PFSK-1 (cell line): ENCODE measurements around the gene SCN10A.

Experiments
- FOXP2 ChIP-seq: optimal IDR thresholded peaks from 2 replicates; pipeline ENCODE3; 2011; ENCODE audit warnings: borderline replicate concordance, control low read depth, inconsistent platforms; ENCODE audit not compliant: insufficient read depth; ENCODE audit errors: extremely low read length, extremely low read depth
- POLR2AphosphoS5 ChIP-seq: IDR thresholded peaks from 2 replicates; pipeline ENCODE4 v1.6.1; 2012; ENCODE audit warnings: low read depth, mild to moderate bottlenecking, control low read depth, low read length, moderate library complexity
- SIN3A ChIP-seq: IDR thresholded peaks from 2 replicates; pipeline ENCODE4 v1.6.1; 2012; ENCODE audit warnings: mild to moderate bottlenecking, low read length, moderate library complexity, borderline replicate concordance; ENCODE audit not compliant: insufficient read depth
- TAF1 ChIP-seq: IDR thresholded peaks from 2 replicates; pipeline ENCODE4 v1.6.1; 2012; ENCODE audit warnings: low read length, control low read depth, borderline replicate concordance; ENCODE audit not compliant: insufficient read depth
- TF ChIP-seq, protein P1 (sequence below), 2 experiments: IDR thresholded peaks; 2 replicates each; pipeline versions ENCODE4 v1.6.1 to v1.8.0; 2011 to 2012; ENCODE audit warnings: low read depth in 2 of 2, low read length in 2 of 2, control low read depth in 1 of 2, inconsistent platforms in 1 of 2, mild to moderate bottlenecking in 1 of 2, moderate library complexity in 1 of 2; ENCODE audit not compliant: insufficient read depth in 1 of 2

Gene SCN10A

GRCh38 chr3:38837358-38837757 lies 21.3 kb upstream of the SCN10A start:
- TF ChIP-seq TAF1 (no peak), FOXP2 (no peak), SIN3A (no peak), POLR2AphosphoS5 (no peak)
- TF ChIP-seq, protein P1, sequence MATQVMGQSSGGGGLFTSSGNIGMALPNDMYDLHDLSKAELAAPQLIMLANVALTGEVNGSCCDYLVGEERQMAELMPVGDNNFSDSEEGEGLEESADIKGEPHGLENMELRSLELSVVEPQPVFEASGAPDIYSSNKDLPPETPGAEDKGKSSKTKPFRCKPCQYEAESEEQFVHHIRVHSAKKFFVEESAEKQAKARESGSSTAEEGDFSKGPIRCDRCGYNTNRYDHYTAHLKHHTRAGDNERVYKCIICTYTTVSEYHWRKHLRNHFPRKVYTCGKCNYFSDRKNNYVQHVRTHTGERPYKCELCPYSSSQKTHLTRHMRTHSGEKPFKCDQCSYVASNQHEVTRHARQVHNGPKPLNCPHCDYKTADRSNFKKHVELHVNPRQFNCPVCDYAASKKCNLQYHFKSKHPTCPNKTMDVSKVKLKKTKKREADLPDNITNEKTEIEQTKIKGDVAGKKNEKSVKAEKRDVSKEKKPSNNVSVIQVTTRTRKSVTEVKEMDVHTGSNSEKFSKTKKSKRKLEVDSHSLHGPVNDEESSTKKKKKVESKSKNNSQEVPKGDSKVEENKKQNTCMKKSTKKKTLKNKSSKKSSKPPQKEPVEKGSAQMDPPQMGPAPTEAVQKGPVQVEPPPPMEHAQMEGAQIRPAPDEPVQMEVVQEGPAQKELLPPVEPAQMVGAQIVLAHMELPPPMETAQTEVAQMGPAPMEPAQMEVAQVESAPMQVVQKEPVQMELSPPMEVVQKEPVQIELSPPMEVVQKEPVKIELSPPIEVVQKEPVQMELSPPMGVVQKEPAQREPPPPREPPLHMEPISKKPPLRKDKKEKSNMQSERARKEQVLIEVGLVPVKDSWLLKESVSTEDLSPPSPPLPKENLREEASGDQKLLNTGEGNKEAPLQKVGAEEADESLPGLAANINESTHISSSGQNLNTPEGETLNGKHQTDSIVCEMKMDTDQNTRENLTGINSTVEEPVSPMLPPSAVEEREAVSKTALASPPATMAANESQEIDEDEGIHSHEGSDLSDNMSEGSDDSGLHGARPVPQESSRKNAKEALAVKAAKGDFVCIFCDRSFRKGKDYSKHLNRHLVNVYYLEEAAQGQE (IDR thresholded peaks at IDR 0.05; ENCODE audit: insufficient read depth in 1 of 2, low read depth in 2 of 2, low read length in 2 of 2), result no peak

DNA sequence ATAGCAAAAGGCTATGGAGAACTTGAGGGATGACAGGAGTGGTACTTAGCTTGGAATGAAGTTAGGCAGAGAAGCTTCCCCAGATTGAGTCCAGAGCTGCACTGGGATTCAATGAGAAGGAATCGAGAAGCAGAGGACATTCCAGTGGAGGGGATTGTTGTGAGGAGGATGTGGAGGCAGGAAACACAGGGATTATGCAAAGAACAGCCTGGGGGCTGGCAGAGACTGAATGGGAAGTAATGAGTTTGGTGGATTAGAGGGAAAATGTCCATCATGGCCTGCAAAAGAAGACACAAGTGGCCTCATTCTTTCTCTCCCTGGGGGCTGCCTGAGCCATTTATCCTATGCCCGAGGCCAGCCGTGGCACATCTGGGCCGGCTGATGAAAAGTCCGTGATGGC lies 20.5 kb upstream of the SCN10A start:
- TF ChIP-seq FOXP2, result no peak
- TF ChIP-seq, protein P1 (IDR thresholded peaks at IDR 0.05; ENCODE audit: insufficient read depth in 1 of 2, low read depth in 2 of 2, low read length in 2 of 2), result no peak
- TF ChIP-seq TAF1, result no peak
- TF ChIP-seq POLR2AphosphoS5, result no peak
- no peak for TF ChIP-seq SIN3A

- TF ChIP-seq FOXP2 (no peak), TAF1 (no peak), POLR2AphosphoS5 (no peak), SIN3A (no peak)
- TF ChIP-seq, protein P1 (IDR thresholded peaks at IDR 0.05; ENCODE audit: insufficient read depth in 1 of 2, low read depth in 2 of 2, low read length in 2 of 2), result no peak
These were observed 19.9 kb upstream of the SCN10A start for GRCh38 chr3:38835939-38836338.

DNA sequence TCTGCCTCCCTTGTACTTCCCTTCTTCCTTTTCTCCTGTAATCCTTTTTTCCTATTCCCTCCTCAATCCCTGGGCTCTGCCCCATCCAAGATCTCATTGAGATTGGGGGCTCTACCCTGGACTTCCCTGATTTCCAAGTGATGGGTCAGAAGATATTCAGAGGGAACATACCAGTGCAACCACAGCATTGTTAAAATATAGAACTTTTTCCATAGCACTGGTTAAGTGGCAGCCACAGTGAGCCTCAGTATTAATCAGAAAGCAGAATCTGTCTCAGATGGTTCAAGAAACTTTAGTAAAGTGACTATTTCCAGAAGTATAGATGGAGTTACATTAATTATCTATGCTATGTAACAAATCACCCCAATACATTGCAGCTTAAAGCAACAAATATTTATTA lies 18.7 kb upstream of the SCN10A start:
- TF ChIP-seq, protein P1 (IDR thresholded peaks at IDR 0.05; ENCODE audit: insufficient read depth in 1 of 2, low read depth in 2 of 2, low read length in 2 of 2), result no peak
- TF ChIP-seq TAF1 (no peak), POLR2AphosphoS5 (no peak), FOXP2 (no peak), SIN3A (no peak)

- no peak for TF ChIP-seq SIN3A
- TF ChIP-seq, protein P1 (IDR thresholded peaks at IDR 0.05; ENCODE audit: insufficient read depth in 1 of 2, low read depth in 2 of 2, low read length in 2 of 2), result peak; percentile 33 to 71; a peak in 1 of 4 replicates
These were observed 18.1 kb upstream of the SCN10A start for GRCh38 chr3:38834110-38834509.
